HG03442 (cell line): ENCODE measurements around the gene PCBD1.
A peak's percentile ranks its signal among the peaks of the same experiment; 100 is the strongest.

Source experiments
- ATAC-seq: cut with Tn5 transposase; IDR thresholded peaks from one replicate; pipeline ENCODE4 v1.9.1; 2021; ENCODE audit warnings: mild to moderate bottlenecking, moderate library complexity; ENCODE audit not compliant: unreplicated experiment

Gene PCBD1

GRCh38 chr10:70905071-70906021 is 17.0 kb upstream of the PCBD1 start:
- ATAC-seq: no peak

DNA sequence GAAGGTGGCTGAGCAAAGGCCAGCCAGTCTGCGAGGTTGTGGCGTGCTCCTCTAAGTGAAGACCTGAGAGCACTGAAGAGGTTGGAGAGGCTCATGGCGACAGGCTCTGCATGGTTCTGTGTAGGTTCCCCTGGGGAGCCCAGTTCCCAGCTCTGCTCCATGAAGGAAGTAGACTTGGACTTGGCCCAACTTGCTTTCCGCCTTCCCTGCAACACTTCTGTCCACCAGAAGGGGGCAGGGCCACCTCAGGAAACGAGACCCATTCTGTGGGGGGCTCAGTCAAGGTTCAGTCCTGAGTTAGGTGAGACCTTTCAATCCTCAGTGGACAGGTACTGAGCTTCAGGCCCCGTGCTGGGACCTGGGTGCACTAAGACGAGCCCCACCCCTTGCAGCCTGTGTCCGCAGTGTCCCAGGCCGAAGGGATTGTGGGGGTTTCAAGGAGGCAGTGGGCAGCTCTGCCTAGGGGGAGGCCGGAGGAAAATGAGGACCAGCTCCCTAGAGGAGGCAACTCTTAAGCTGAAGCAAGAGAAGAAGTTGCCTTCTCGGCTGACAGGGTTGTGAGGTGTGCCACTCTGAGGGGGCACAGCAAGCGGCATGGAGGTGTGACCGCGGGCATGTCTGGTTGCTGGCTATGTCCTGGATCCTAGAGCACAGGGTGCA is 15.0 kb upstream of the PCBD1 start:
- no peak for ATAC-seq

- no peak for ATAC-seq
Measured at GRCh38 chr10:70902661-70903261, 14.4 kb upstream of the PCBD1 start.

DNA sequence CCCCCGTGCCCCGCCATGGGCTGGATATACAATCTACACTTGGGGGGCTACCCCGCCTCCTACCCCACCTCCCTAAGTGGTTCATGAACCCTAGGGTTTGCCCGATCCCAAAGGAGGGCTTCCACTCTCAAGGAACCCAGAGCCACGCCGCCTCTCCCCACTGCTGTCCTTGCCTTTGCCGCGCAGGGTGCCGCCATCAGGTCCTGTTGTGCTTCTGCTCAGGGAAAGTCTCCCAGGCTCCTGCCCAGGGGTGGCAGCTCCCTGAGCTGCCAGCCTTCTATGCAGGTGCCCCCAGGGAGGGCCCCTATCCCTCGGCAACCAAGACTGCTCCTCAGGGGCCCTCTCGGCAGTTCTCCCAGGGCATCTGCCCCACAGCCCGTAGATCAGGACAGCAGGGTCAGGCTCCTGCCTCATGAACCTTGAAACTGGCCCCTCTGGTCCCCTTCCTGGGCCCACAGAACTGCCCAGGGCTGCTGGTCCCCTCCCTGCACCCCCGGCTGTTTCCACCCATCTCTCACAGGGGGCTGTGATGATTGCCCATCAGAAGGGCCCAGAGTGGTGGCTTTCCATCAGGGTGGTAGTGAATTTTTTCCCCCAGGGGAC is 13.0 kb upstream of the PCBD1 start:
- ATAC-seq: no peak

- ATAC-seq: no peak
Measured at GRCh38 chr10:70899096-70899495, 10.7 kb upstream of the PCBD1 start.

GRCh38 chr10:70898687-70899086 is 10.3 kb upstream of the PCBD1 start:
- ATAC-seq: no peak

DNA sequence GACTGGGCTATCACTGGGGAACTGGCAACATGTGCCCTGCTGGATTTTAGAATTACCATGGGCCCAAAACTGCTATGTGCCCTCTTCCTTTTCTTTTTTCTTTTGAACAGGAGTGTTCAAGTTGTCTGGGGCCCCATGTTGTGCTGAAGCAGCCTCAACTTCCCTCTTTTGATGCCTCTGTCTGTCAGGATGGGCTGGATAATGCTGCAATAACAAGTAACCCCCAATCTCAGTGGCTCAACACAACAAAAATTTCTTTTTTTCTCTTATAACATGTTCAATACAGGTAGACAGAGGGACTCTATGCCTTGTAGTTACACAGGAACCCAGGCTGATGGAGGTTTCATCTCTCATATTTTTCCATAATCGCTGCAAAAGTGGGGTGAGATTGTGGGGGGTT is 8.2 kb upstream of the PCBD1 start:
- no peak for ATAC-seq

- ATAC-seq: no peak
Measured at GRCh38 chr10:70894416-70894815, 6.1 kb upstream of the PCBD1 start.

DNA sequence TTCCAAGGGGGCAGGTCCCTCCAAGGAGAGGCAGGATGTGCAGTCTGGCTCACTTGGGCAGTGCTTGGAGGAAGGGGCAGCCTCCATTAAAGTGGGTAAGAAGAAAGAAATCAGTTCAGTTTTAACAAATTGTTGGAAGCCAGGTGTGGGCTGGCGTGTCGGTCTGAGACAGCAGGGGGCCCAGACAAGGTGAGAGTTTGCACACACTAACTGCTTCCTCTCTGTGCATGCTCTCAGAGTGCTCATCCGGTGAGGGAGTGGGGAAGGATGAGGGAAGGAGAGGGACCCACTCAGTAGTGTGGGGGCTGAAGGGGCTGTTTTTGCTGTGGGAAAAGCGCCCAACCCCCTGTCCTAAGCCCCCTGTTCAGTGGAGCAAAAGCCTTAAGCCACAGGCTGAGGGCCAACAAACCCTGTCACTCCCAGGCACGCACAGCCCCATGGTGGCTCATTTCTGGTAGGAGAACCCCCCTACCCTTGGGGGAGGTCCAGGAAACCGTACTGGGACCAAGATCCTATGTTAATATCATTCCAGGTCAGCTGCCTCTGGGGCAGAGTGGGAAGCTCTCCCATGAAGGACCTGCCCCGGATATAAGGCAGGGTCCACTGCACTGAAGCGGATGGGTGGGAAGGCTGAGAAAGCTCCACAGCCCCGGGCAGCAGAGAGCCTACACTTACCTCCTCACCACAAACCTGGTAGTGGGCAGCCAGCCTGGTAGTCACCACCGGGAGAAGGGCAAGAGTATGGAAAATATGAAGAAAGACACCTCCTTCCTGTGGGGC is 5.1 kb upstream of the PCBD1 start:
- no peak for ATAC-seq

DNA sequence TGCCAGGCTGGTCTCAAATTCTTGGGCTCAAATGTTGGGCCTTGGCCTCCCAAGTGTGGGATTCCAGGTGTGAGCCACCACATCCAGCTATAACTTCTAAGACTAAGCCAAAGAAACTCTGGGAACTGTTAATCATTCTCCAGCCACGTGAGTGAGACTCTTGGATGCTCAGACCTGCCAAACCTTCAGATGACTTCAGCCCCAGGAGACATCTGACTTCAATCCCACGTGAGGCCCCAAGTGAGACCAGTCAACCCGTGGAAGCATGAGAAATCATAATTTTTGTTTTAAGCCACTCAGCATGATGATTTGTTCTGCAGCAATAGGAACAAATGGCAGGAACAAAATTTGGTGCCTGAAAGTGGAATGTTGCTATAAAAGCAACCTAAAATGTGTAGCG is 4.3 kb upstream of the PCBD1 start:
- no peak for ATAC-seq

GRCh38 chr10:70891627-70892026 is 3.3 kb upstream of the PCBD1 start:
- ATAC-seq: no peak

GRCh38 chr10:70890917-70891431 is 2.6 kb upstream of the PCBD1 start:
- ATAC-seq: no peak

GRCh38 chr10:70889291-70889690 is 926 bp upstream of the PCBD1 start:
- no peak for ATAC-seq

DNA sequence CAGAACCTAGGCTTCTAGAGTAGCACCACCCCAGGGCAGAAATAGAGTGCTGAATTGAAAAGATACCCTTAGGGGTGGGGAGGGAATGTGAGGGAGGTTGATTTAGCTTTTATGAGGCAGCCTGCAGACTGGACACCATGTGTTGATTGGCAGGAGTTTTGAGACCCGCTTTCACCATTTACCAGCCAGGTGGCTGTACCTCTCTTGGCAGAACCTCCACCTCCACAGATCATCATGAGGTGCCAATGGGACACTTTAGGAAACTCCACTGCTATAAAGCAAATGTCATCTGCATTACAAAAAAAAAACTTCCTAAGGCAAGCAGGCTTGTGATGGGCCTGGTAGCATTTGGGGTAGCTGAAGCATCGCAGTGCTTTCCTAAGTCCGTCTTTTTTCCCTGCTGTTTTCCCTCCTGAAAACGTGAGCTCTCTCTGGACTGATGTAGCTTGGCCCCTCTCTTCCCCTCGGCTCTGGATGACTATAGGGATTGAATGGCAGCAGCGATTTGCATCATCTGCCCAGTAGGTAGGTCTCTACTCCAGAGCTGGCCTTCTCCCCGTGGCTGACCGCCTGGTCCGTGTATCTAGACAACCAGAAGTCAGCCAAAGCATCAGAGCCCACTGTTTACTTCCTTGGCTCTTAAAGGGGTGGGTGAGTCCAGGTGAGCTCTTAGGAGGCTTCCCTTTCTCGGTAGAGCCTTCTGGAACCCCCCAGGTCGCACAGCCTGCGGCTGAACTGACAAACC is 1.3 kb downstream of the PCBD1 start:
- no peak for ATAC-seq

DNA sequence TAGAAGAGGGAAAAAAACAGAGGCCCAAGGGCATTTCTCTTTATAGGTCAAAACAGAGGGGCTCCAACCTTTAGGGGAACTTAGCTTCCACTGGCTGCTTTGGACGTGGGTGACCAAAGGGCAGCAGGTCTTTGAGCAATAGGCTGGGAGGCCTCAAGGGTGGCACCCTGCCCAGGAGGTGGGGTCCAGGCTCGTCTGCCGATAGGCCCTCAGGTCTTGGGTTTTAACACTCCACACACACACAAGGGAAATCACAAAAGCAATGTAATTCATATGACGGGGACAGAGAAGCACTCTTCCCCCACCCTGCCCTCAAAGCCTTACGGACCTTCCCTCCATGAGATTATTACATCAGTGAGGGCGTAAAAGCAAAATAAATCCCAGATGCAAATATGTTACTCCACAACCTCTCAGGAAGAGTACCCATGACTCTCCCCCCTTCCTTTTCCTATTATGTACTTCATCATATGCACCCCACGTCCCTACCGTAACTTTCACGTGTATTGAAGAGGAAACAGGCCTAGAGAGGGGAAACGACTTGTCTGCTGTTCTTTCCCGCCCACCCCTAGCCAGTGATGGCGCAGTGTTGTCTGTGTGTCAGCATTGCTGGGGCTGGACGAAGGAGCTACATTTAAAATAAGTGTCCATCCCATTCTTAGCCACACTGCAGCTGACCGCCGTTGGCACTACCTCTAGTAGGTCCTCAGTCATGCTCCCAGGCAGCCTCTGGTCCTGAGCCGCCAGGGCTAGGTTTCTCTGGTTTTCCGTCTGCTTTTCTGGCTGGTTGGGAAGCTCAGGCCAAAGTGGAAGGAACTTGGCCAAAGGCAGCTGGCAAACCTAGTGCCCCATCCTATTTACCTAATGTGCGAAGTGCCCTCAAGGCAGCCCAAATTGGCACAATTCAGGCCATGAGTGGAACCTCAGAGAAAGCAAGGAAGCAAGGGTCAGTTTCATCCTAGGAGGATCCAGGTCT is 2.1 kb downstream of the PCBD1 start:
- no peak for ATAC-seq

- ATAC-seq: no peak
Measured at GRCh38 chr10:70885481-70885880, 2.9 kb downstream of the PCBD1 start.

DNA sequence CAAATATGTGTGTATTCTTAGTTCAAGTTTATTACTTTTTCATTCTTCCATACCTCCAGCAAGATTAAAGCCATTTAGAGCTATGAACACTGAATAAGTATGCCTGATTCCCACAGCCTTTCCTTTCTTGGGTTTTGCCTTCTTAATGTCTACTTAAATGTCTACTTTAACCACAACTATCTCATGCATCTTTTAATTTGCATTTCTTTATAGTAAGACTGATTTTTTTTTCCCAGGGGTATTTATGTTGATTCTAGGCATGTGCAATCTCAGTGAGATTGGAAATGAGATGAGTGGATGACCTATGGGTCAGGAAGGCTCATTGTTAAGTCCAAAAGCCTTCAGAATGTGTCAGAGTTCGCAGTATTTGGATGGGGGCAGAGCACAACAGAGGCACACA is 3.6 kb downstream of the PCBD1 start:
- ATAC-seq: no peak

- peak; percentile 55 for ATAC-seq
Measured at GRCh38 chr10:70880077-70880534, 8.3 kb downstream of the PCBD1 start.
